ENCODE measurements around the gene TCOF1. TPM values are rescaled to one million over a fixed set of nuclear protein-coding genes. Genes with fewer than 3 reads are reported as not detected.

The TCOF1 gene
- total RNA-seq, 1 donor from 2014 or later: 33.2 TPM

- no peaks in the 10 kb centered on the region for H3K27me3 ChIP-seq (ENCODE audit: control insufficient read depth, insufficient read depth, low read length)
- peaks cover 5% of the 10 kb centered on the region for H3K36me3 ChIP-seq (ENCODE audit: control insufficient read depth, insufficient read depth, low read length)
- no peak overlapping the region for H3K4me3 ChIP-seq (ENCODE audit: low read depth, low read length)
- no peak for DNase-seq (ENCODE audit: low read depth)
- no peak for TF ChIP-seq CTCF (IDR thresholded peaks at IDR 0.05; ENCODE audit: insufficient read depth, low read length, poor library complexity, severe bottlenecking)
Measured at GRCh38 chr5:150364004-150364403, 6.5 kb downstream of the TCOF1 start.

GRCh38 chr5:150368526-150368925 lies 11.0 kb downstream of the TCOF1 start:
- no peak for TF ChIP-seq CTCF (IDR thresholded peaks at IDR 0.05; ENCODE audit: insufficient read depth, low read length, poor library complexity, severe bottlenecking)
- Histone ChIP-seq H3K27me3 (ENCODE audit: control insufficient read depth, insufficient read depth, low read length) (no peaks in the 10 kb centered on the region), H3K4me3 (ENCODE audit: low read depth, low read length) (no peak overlapping the region), H3K36me3 (ENCODE audit: control insufficient read depth, insufficient read depth, low read length) (peaks cover 12% of the 10 kb centered on the region)
- no peak for DNase-seq (ENCODE audit: low read depth)

GRCh38 chr5:150372639-150373038 lies 15.1 kb downstream of the TCOF1 start:
- Histone ChIP-seq H3K4me3 (ENCODE audit: low read depth, low read length) (no peak overlapping the region), H3K27me3 (ENCODE audit: control insufficient read depth, insufficient read depth, low read length) (no peaks in the 10 kb centered on the region), H3K36me3 (ENCODE audit: control insufficient read depth, insufficient read depth, low read length) (peaks cover 12% of the 10 kb centered on the region)
- no peak for TF ChIP-seq CTCF (IDR thresholded peaks at IDR 0.05; ENCODE audit: insufficient read depth, low read length, poor library complexity, severe bottlenecking)
- DNase-seq (ENCODE audit: low read depth): no peak

- peaks cover 16% of the 10 kb centered on the region for H3K36me3 ChIP-seq (ENCODE audit: control insufficient read depth, insufficient read depth, low read length)
- no peak overlapping the region for H3K4me3 ChIP-seq (ENCODE audit: low read depth, low read length)
- no peak for TF ChIP-seq CTCF (IDR thresholded peaks at IDR 0.05; ENCODE audit: insufficient read depth, low read length, poor library complexity, severe bottlenecking)
- no peak for DNase-seq (ENCODE audit: low read depth)
- H3K27me3 ChIP-seq (ENCODE audit: control insufficient read depth, insufficient read depth, low read length): no peaks in the 10 kb centered on the region
Measured at GRCh38 chr5:150374651-150375050, 17.2 kb downstream of the TCOF1 start.

- no peak for TF ChIP-seq CTCF (IDR thresholded peaks at IDR 0.05; ENCODE audit: insufficient read depth, low read length, poor library complexity, severe bottlenecking)
- Histone ChIP-seq H3K36me3 (ENCODE audit: control insufficient read depth, insufficient read depth, low read length) (peaks cover 12% of the 10 kb centered on the region), H3K4me3 (ENCODE audit: low read depth, low read length) (no peak overlapping the region)
Measured at GRCh38 chr5:150376799-150377771, 19.6 kb downstream of the TCOF1 start.

More at GRCh38 chr5:150376799-150377771, 19.6 kb downstream of the TCOF1 start:
- H3K27me3 ChIP-seq (ENCODE audit: control insufficient read depth, insufficient read depth, low read length): no peaks in the 10 kb centered on the region
- no peak for DNase-seq (ENCODE audit: low read depth)

All from kidney epithelial cell (primary cell).